ENCODE results near the gene NKX2-2. TPM values are rescaled to one million over a fixed set of nuclear protein-coding genes. Genes with fewer than 3 reads are reported as not detected.

Gene NKX2-2
- total and polyA plus RNA-seq, 2 of the 4 experiments (the other 2 are of a cell fraction), result not detected

DNA sequence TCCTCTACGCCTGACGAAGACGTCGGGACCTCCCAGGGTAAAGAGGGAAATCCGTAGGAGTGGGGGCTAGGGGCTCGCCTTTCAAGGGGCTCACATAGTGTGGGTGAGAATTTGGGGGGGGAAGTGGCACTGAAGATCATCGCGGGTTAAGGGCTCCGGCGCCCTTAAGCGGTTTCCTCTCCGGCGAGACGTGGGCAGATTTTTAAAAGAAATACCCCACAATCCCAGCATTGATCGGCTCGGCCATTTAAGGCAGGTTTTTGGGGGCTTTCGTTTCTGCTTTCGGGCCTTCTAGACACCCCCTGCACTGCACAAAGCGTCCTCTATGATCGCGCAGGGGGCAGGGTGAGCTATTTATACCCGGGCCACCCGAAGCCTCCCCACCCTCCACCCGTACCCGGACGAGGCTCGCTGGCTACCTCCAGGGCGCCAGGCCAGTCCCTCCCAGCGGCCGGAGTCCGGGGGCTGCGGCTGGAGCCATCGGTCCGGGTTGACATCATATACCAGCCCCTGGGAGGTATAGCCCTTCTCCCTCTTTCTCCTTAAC, 1.2 kb downstream of the NKX2-2 start:
- intact Hi-C loops (cut with micrococcal nuclease), result no loop called here
- POLR2A ChIA-PET (ENCODE audit: unreplicated experiment), result no interaction called here
- H3K27me3 ChIP-seq (ENCODE audit: control insufficient read depth, insufficient read depth, low read length), result peaks cover 92% of the 10 kb centered on the region
- H3K56ac ChIP-seq (ENCODE audit: extremely low read depth, insufficient read depth, low read length), result no peak overlapping the region
- H3K27ac ChIP-seq (ENCODE audit: insufficient read depth, low read length), result no peak overlapping the region
- H3K4ac ChIP-seq (ENCODE audit: low read depth, low read length), result no peak overlapping the region
- CTCF ChIA-PET, result no interaction called here
- peaks cover 3% of the 10 kb centered on the region; the same call in 1 of the 2 replicates for H3K4me1 ChIP-seq (ENCODE audit: control insufficient read depth, insufficient read depth, low read length)
- H3K9ac ChIP-seq (ENCODE audit: low read depth, low read length), result no peak overlapping the region
- dilution Hi-C loops (cut with HindIII; ENCODE audit: low sequenced_read_pairs, unreplicated experiment), result no loop called here
- H4K8ac ChIP-seq (ENCODE audit: low read depth in 2 of 2, low read length in 2 of 2), result no peak overlapping the region
- BruUV-seq (replicated peaks), result no TSS peak
- WGBS, 2 experiments (ENCODE audit: extremely low coverage in 2 of 2, insufficient read length in 1 of 2), result no CpG with 5 or more reads among the region's 34 CpGs
- H3K18ac ChIP-seq (ENCODE audit: low read depth, low read length), result no peak overlapping the region
- no peak overlapping the region for H2AK9ac ChIP-seq (replicated peaks; ENCODE audit: low read depth, low read length, poor library complexity)
- TF ChIP-seq CHD1 (IDR thresholded peaks at IDR 0.05; ENCODE audit: low read depth, low read length) (no peak), MAZ (IDR thresholded peaks at IDR 0.05; ENCODE audit: borderline replicate concordance, low read depth, low read length) (no peak), POLR2A (IDR thresholded peaks at IDR 0.05; ENCODE audit: low read depth, low read length) (no peak), RAD21 (IDR thresholded peaks at IDR 0.05; ENCODE audit: low read length) (no peak), MXI1 (IDR thresholded peaks at IDR 0.05; ENCODE audit: borderline replicate concordance, low read depth, low read length) (no peak), MAFK (IDR thresholded peaks at IDR 0.05; ENCODE audit: low read depth, low read length) (no peak), FOS (IDR thresholded peaks at IDR 0.05; ENCODE audit: low read depth, low read length) (no peak), BHLHE40 (IDR thresholded peaks at IDR 0.05; ENCODE audit: low read depth, low read length) (no peak), SMC3 (IDR thresholded peaks at IDR 0.05; ENCODE audit: low read depth, low read length) (no peak), RCOR1 (IDR thresholded peaks at IDR 0.05; ENCODE audit: insufficient replicate concordance, low read length) (no peak), RFX5 (IDR thresholded peaks at IDR 0.05; ENCODE audit: low read depth, low read length) (no peak)
- TF ChIP-seq, protein P1, sequence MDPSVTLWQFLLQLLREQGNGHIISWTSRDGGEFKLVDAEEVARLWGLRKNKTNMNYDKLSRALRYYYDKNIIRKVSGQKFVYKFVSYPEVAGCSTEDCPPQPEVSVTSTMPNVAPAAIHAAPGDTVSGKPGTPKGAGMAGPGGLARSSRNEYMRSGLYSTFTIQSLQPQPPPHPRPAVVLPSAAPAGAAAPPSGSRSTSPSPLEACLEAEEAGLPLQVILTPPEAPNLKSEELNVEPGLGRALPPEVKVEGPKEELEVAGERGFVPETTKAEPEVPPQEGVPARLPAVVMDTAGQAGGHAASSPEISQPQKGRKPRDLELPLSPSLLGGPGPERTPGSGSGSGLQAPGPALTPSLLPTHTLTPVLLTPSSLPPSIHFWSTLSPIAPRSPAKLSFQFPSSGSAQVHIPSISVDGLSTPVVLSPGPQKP (IDR thresholded peaks at IDR 0.05; ENCODE audit: borderline replicate concordance, low read depth, low read length), result no peak
- H4K5ac ChIP-seq (ENCODE audit: low read depth, low read length), result no peak overlapping the region
- ATAC-seq (ENCODE audit: low read depth) (no peak), DNase-seq (no peak)
- no peak overlapping the region for H3K23ac ChIP-seq (ENCODE audit: low read depth, low read length)
- H2AFZ ChIP-seq (replicated peaks; ENCODE audit: low read length, poor library complexity), result no peak overlapping the region
- H2BK5ac ChIP-seq (ENCODE audit: low read depth, low read length, poor library complexity, severe bottlenecking), result no peak overlapping the region
- no peaks in the 10 kb centered on the region for H4K20me1 ChIP-seq (ENCODE audit: insufficient read depth, low read length)
- no peak overlapping the region for H2AK5ac ChIP-seq (ENCODE audit: low read depth, low read length)
- no peak overlapping the region for H2BK15ac ChIP-seq (ENCODE audit: low read depth, low read length)
- no peak overlapping the region for H2BK20ac ChIP-seq (ENCODE audit: low read depth, low read length)
- H3K9me1 ChIP-seq (ENCODE audit: insufficient read depth, low read length), result no peaks in the 10 kb centered on the region
- H3K36me3 ChIP-seq (ENCODE audit: control insufficient read depth, insufficient read depth, low read length), result no peaks in the 10 kb centered on the region
- in situ Hi-C loops (cut with MboI; ENCODE audit: low sequenced_read_pairs), result no loop called here
- no peak overlapping the region for H3K14ac ChIP-seq (replicated peaks; ENCODE audit: low read depth, low read length)
- peak overlapping the region; percentile 66; the same call in 1 of the 2 replicates for H3K4me2 ChIP-seq (ENCODE audit: low read depth, low read length)
- H3K79me1 ChIP-seq (ENCODE audit: low read depth in 1 of 2, low read length in 2 of 2), result no peaks in the 10 kb centered on the region
- H2BK120ac ChIP-seq (ENCODE audit: low read depth, low read length), result no peak overlapping the region
- no peak overlapping the region for H4K91ac ChIP-seq (ENCODE audit: insufficient read depth, low read depth, low read length)
- peak overlapping the region; percentile 17; the same call in 1 of the 2 replicates for H3K4me3 ChIP-seq (ENCODE audit: insufficient read depth, low read depth, low read length)
- H3K9me3 ChIP-seq (ENCODE audit: control insufficient read depth, insufficient read depth, low read length), result 0 out of 2 replicates have a peak, but pooled peaks cover 2% of the 10 kb centered on the region
